Tibial nerve (tissue), 4 donors: Measurements from ENCODE around the gene MAMDC4. TPM values are rescaled to one million over a fixed set of nuclear protein-coding genes. Genes with fewer than 3 reads are reported as not detected.

Experiments used
- DNase-seq, 2 donors: peaks; one replicate each; pipeline ENCODE4 v3.0.0-alpha.2; 2019; ENCODE audit warnings: low spot score in 2 of 2
- H3K27ac ChIP-seq, 4 donors: fragments of 200-600 bp; sonication (generic) in 3 of 4; one replicate each; pipeline ENCODE4 v1.5.1; 2017 to 2019; ENCODE audit warnings: mild to moderate bottlenecking in 1 of 4
- H3K27me3 ChIP-seq, 2 donors: fragments of 200-600 bp; sonication (generic) in 1 of 2; one replicate each; pipeline versions ENCODE4 v1.5.1 to v1.6.0; 2017 to 2019
- H3K36me3 ChIP-seq, 3 donors: fragments of 200-600 bp; sonication (generic); one replicate each; pipeline ENCODE4 v1.5.1; 2018 to 2019
- H3K4me1 ChIP-seq, 4 donors: fragments of 200-600 bp; sonication (generic) in 3 of 4; one replicate each; pipeline ENCODE4 v1.5.1; 2017 to 2019
- H3K4me3 ChIP-seq, 4 donors: fragments of 200-600 bp; sonication (generic) in 3 of 4; one replicate each; pipeline ENCODE4 v1.5.1; 2017 to 2019; ENCODE audit warnings: mild to moderate bottlenecking in 1 of 4, moderate library complexity in 1 of 4
- H3K9me3 ChIP-seq, 4 donors: fragments of 200-600 bp; sonication (generic) in 3 of 4; one replicate each; pipeline ENCODE4 v1.5.1; 2017 to 2019
- EP300 ChIP-seq, 2 donors: sonication (generic); formaldehyde crosslinking; IDR thresholded peaks; one replicate each; pipeline ENCODE4 v1.6.1; 2017; ENCODE audit warnings: antibody characterized with exemption in 2 of 2, mild to moderate bottlenecking in 1 of 2
- POLR2A ChIP-seq, 2 donors: fragments of 450-650 bp; IDR thresholded peaks; one replicate each; pipeline ENCODE4 v1.6.1; 2017; ENCODE audit warnings: antibody characterized with exemption in 2 of 2, mild to moderate bottlenecking in 2 of 2, moderate library complexity in 2 of 2
- WGBS, 2 donors: methylation state at CpG; one replicate each; pipeline ENCODE4 v1.1.5; 2018; 5-methylcytosine and 5-hydroxymethylcytosine counted together
- total RNA-seq, 4 donors: library from RNA; depleted of rRNA; stranded (reverse); fragments of >200 nt; gene quantifications; one replicate each; pipeline ENCODE4 v1.1.0, GENCODE V29; 2016
- TF ChIP-seq, protein P1 (sequence below), 5 experiments: fragments of 200-600 bp in 3 of 5; fragments of 450-650 bp in 2 of 5; sonication (generic) in 3 of 5; IDR thresholded peaks; one replicate each; pipeline ENCODE4 v1.5.1; 2016 to 2019; ENCODE audit warnings: antibody characterized with exemption in 5 of 5, mild to moderate bottlenecking in 3 of 5, moderate library complexity in 2 of 5

MAMDC4 gene
- total RNA-seq, 4 donors from 2014 or later = 1.5 to 8.1 (median 4.4) TPM

DNA sequence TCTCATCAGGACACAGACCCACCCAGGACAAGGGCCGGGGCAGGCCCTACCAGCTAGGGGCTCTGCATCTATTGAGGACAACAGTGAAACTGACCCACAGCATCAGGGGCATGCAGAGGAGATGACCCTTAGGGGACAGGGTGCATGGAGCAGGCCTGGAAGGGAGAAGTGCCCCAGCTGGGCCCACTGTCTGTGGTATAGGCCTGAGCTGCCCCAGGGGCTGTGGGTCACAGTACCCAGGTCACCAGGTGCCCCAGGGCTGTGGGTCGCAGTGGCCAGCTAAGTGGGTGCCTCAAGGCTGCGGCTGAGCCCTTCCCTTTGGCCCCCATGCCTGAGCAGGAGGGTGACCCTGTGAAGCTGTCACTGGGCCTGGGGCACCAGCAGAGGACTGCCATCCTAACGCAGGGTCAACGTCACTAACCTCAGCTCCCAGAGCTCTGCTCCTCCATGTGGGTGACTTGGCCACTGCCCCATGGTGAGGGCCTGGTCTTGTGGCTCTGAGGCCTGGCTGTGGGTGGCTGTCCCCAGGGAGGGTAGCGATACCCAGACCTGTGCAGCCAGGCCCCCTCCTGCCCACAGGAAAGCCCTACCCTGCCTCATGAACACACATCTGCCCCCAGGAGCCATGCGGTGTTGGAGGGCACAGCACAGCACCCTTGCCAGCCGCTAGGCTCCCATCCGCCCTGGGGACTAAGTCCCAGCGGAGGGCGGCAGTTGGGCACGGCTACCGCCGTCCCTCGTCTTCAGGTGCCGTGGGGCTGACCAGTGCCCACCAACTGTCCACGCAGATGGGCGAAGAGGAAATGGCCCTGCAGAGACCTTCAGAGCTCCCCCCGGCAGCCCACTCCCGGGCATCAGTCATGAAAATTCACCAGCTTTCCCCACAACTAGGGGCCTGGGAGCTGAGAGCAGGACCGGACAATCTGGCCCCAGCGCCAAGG is 9.1 kb downstream of the MAMDC4 start:
- Histone ChIP-seq H3K9me3 (no peaks in the 10 kb centered on the region), H3K4me3 (no peak overlapping the region), H3K27me3 (no peaks in the 10 kb centered on the region), H3K36me3 (peaks cover 7 to 53% (median 9%) of the 10 kb centered on the region in 3 donors), H3K4me1 (peaks cover 3 to 49% (median 20%) of the 10 kb centered on the region in 4 donors), H3K27ac (no peak overlapping the region)
- TF ChIP-seq EP300 (IDR thresholded peaks at IDR 0.05) (no peak), POLR2A (IDR thresholded peaks at IDR 0.05) (no peak)
- TF ChIP-seq, protein P1, sequence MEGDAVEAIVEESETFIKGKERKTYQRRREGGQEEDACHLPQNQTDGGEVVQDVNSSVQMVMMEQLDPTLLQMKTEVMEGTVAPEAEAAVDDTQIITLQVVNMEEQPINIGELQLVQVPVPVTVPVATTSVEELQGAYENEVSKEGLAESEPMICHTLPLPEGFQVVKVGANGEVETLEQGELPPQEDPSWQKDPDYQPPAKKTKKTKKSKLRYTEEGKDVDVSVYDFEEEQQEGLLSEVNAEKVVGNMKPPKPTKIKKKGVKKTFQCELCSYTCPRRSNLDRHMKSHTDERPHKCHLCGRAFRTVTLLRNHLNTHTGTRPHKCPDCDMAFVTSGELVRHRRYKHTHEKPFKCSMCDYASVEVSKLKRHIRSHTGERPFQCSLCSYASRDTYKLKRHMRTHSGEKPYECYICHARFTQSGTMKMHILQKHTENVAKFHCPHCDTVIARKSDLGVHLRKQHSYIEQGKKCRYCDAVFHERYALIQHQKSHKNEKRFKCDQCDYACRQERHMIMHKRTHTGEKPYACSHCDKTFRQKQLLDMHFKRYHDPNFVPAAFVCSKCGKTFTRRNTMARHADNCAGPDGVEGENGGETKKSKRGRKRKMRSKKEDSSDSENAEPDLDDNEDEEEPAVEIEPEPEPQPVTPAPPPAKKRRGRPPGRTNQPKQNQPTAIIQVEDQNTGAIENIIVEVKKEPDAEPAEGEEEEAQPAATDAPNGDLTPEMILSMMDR (IDR thresholded peaks at IDR 0.05) = no peak
- WGBS, 2 donors = 90 to 92% methylated on average over 19 to 21 of the region's 22 CpGs
- no peak for DNase-seq

DNA sequence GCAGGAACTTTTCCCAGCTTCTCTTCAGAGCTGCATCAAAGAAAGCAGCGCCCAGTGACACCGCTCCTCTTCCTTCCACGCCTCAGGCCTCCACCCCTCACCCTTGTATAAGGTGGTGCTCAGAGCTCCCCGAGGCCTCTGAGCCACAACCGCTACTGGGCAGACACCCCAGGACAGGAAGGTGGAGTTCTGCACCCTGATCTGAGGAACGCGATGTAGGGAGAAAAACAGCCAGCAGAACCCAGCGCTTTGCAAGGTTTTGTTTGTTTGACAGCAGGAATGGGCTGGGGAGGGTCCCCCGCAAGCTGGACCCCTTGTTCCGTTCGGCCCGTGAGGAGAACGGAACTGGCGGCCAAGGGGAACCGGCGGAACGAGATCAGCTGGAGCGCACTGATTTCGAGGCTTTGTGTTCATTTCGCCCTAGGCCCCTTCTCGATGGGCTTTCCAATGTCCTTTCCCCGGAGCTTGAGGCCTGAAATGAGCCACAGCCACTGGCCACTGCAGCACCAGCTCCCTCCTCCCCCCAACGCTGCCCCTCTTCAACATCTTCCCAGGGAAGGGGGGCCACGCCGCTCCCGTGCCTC is 9.8 kb downstream of the MAMDC4 start:
- WGBS, 2 donors = 84 to 88% methylated on average over 25 to 26 of the region's 26 CpGs
- no peaks in the 10 kb centered on the region for H3K27me3 ChIP-seq
- no peak for TF ChIP-seq POLR2A (IDR thresholded peaks at IDR 0.05)
- H3K4me1 ChIP-seq = peaks cover 3 to 52% (median 21%) of the 10 kb centered on the region in 4 donors
- peaks cover 7 to 53% (median 9%) of the 10 kb centered on the region in 3 donors for H3K36me3 ChIP-seq
- DNase-seq = no peak
- H3K27ac ChIP-seq = no peak overlapping the region
- H3K4me3 ChIP-seq = no peak overlapping the region
- H3K9me3 ChIP-seq = no peaks in the 10 kb centered on the region

DNA sequence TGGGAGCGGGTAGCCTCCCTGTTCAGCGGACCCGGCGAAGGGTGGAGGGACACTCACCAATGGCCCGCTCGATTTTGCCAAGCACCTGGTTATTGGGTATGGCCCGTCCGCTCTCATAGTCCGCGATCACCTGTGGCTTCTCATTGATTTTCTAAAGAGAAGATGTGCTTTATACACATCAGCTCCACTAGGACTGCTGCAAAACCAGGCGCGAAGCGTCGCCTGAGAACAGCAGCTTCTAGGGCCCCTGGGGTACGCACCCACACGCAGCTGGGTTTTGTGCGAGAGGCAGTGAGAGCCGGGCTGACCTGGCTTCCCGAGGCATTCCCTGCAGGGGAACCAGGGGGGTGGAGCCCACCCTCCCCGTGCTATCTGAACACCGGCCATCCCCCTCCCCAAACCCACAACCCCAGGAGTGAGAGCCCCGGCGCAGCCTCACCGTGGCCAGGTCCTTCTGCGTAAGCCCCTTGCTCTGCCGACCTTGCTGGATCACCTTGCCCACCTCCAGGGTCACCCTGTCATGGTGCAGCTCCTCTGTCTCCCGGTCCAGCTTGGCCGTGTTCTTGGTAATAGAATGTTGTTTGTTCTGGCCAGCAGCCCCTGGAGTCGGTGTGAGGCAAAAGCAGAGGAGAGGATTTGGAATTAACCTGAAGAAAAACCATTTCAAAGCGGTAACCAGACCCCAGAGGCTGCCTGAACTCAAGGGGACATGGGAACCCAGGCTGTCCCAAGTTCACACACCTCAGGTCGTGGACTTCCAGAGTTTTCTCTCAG is 10.9 kb downstream of the MAMDC4 start:
- Histone ChIP-seq H3K9me3 (no peaks in the 10 kb centered on the region), H3K4me1 (peaks cover 3 to 58% (median 22%) of the 10 kb centered on the region in 4 donors), H3K27me3 (no peaks in the 10 kb centered on the region), H3K4me3 (no peak overlapping the region), H3K27ac (no peak overlapping the region), H3K36me3 (peaks cover 7 to 54% (median 9%) of the 10 kb centered on the region in 3 donors)
- TF ChIP-seq POLR2A (IDR thresholded peaks at IDR 0.05) = no peak
- TF ChIP-seq, protein P1 (IDR thresholded peaks at IDR 0.05) = no peak
- no peak for TF ChIP-seq EP300 (IDR thresholded peaks at IDR 0.05)
- no peak for DNase-seq
- WGBS, 2 donors = 88 to 93% methylated on average over 26 to 30 of the region's 31 CpGs

DNA sequence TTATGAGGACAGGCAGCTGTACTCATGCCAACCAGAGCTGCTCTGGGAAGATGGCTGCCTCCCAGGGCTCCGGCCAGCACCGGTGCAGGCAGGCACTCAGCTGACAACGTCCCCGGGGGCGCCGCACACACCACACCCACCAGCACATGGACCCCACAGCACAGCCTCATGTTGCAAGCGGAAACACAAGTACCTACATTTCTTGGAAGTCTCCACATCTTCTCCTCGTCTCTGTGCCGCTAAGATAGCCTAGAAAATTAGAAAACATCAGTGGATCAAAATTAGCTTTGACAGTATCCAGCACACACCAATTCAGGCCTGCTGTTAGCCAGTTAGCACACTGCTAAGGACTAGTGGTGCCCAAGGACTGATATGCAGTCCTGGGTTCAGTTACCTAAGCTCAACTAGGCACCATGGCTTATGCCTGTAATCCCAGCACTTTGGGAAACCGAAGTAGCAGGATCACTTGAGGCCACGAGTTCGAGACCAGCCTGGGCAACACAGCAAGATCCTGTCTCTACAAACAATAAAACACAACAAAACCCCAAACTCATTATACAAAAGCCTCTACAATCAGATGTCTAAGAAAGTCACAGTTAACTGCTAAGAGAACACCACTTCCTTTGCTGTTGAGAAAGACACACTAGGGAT is 11.6 kb downstream of the MAMDC4 start:
- TF ChIP-seq EP300 (IDR thresholded peaks at IDR 0.05) (no peak), POLR2A (IDR thresholded peaks at IDR 0.05) (no peak)
- TF ChIP-seq, protein P1 (IDR thresholded peaks at IDR 0.05) = no peak
- Histone ChIP-seq H3K4me1 (peaks cover 3 to 55% (median 21%) of the 10 kb centered on the region in 4 donors), H3K36me3 (peaks cover 7 to 55% (median 9%) of the 10 kb centered on the region in 3 donors), H3K4me3 (no peak overlapping the region), H3K9me3 (no peaks in the 10 kb centered on the region), H3K27ac (no peak overlapping the region), H3K27me3 (no peaks in the 10 kb centered on the region)
- WGBS, 2 donors = 89 to 94% methylated on average over 11 to 12 of the region's 12 CpGs
- DNase-seq = no peak
